Measurements from ENCODE around the gene EZR.
A peak's percentile ranks its signal among the peaks of the same experiment; 100 is the strongest.

Gene EZR

DNA sequence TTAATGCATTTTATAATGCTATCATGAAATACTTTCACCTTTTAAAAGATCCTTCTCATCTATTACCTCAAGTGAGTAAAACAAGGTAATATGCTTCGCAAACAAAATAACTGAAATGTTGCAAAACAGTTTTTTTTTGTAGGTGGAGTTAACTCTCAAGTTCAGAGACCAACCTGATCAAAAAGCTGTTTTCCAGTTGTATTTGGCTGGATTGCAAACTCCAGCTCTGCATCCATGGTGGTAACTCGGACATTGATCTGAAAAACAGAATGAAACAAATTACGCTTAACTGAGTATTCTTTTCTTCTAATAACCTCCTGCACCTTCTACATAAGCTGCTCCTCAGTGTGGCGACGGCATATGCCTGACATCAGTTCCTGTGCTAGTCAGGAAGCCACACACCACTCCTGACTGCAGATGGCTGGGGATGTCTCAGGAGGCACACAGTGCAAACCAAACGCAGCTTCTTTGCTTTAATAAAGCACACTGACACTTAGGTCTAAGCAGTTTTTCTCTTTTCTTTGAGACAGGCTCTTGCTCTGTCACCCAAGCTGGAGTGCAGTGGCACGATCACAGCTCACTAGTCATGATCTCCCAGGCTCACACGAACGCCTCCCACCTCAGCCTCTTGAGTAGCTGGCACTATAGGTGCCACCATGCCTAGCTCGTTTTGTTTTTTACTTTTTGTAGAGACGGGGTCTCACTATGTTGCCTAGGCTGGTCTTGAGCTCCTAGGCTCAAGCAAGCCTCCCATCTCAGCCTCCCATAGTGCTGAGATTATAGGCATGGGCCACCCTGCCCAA is 29.9 kb downstream of the EZR start:
- no peaks in the 10 kb centered on the region for H3K27me3 Mint-ChIP-seq (ENCODE audit: low read depth)
- H3K4me1 Mint-ChIP-seq (ENCODE audit: low read depth), result peaks cover 39% of the 10 kb centered on the region
- DNase-seq (ENCODE audit: low spot score), result no peak
- peaks cover 53% of the 10 kb centered on the region for H3K36me3 Mint-ChIP-seq (ENCODE audit: low read depth)
- H3K9me3 Mint-ChIP-seq, result no peaks in the 10 kb centered on the region
- H3K27ac Mint-ChIP-seq, result peak overlapping the region; percentile 87
- peak overlapping the region; percentile 50 for H3K4me3 Mint-ChIP-seq

DNA sequence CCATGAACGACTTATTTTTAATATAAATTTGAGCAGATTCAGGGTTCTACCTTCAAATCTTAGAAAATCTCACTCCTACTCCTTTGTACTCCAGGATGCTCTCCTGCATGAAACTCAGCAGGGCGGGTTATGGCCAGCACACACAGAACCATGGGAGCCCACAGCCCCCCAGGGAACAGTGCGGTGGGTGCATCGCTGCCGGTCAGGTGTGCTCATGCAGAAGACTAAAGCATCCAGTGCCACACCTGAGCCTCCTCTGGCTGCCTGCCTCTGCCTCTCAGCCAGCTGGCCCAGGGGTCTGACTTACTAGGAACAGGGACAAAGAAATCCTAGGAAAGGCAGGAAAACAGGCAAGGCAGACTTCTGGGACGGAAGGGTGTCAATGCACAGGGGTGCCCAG is 31.8 kb downstream of the EZR start:
- Mint-ChIP-seq H3K27me3 (ENCODE audit: low read depth) (no peaks in the 10 kb centered on the region), H3K36me3 (ENCODE audit: low read depth) (peaks cover 69% of the 10 kb centered on the region), H3K9me3 (no peaks in the 10 kb centered on the region), H3K27ac (peak overlapping the region; percentile 45), H3K4me3 (no peak overlapping the region), H3K4me1 (ENCODE audit: low read depth) (peaks cover 35% of the 10 kb centered on the region)
- no peak for DNase-seq (ENCODE audit: low spot score)

DNA sequence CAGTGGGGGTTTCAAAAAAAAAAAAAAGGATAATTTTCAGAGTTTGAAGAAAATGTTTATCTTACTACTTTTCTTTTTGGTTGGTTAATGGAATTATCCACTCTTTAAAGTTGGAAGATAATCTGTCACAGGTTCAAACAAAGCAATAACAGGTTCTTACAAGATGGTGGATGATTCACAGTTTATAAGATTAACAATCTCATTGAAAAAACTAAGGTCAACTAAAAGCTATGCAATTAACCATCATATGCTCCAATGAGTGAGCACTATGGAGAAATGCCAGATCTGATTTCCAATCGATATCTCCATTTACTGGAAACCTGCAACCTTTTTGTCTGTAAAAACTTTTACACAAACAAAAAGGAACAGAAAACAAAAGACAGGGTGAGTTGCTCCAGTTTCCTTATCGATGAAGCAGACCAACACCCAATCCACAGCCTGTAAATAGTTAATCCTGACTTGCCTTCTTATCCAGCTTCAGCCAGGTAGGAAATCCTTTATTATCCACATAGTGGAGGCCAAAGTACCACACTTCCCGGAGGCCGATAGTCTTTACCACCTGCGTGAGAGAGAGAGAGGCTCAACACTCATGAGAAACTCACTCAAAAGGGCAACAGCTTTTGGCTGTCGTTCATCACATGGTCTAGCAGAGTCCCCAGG is 32.4 kb downstream of the EZR start:
- no peaks in the 10 kb centered on the region for H3K27me3 Mint-ChIP-seq (ENCODE audit: low read depth)
- no peak overlapping the region for H3K27ac Mint-ChIP-seq
- peaks cover 74% of the 10 kb centered on the region for H3K36me3 Mint-ChIP-seq (ENCODE audit: low read depth)
- peaks cover 33% of the 10 kb centered on the region for H3K4me1 Mint-ChIP-seq (ENCODE audit: low read depth)
- H3K9me3 Mint-ChIP-seq, result no peaks in the 10 kb centered on the region
- DNase-seq (ENCODE audit: low spot score), result no peak
- no peak overlapping the region for H3K4me3 Mint-ChIP-seq

DNA sequence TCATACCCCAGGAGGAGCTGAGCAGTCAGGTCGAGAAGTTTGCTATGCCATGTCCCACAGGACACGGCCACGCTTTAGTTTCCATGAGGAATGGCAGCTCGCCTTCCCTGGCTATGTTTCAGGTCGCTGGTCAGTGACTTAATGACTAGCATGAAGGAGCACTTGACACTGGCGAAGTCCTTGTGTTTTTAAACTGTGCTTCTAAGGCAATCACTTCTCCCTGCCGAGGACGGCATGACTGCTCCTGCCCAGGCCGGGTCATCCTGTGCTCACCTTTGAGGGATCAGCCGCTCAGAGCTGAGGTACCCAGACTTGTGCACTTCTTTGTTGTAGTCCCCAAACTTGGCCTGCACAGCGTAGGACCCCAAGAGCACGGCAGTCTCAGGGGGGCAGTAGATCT is 34.1 kb downstream of the EZR start:
- H3K36me3 Mint-ChIP-seq (ENCODE audit: low read depth), result peaks cover 86% of the 10 kb centered on the region

DNA sequence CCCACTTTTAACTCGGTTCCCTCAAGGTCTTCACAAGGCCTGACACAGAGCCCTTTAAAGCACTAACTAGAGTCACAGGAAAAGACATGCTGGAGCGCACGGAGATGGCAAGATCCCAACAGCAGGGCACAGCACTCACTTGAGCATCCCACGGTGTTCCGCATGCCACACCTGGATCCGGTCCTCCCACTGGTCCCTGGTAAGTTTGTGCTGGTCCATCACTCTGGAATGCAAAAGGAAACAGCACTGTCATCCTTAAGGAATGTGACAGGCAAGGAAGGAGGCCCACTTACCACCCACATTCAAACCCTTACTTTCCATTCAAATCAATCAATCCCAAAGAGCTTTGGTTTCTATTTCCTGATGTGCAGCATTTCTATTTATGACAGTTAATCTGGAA is 34.7 kb downstream of the EZR start:
- DNase-seq (ENCODE audit: low spot score), result no peak
- no peak overlapping the region for H3K27ac Mint-ChIP-seq
- H3K36me3 Mint-ChIP-seq (ENCODE audit: low read depth), result peaks cover 82% of the 10 kb centered on the region
- H3K9me3 Mint-ChIP-seq, result no peaks in the 10 kb centered on the region
- no peak overlapping the region for H3K4me3 Mint-ChIP-seq
- H3K27me3 Mint-ChIP-seq (ENCODE audit: low read depth), result no peaks in the 10 kb centered on the region
- H3K4me1 Mint-ChIP-seq (ENCODE audit: low read depth), result peaks cover 20% of the 10 kb centered on the region

More for the DNA sequence above, 34.1 kb downstream of the EZR start:
- Mint-ChIP-seq H3K9me3 (no peaks in the 10 kb centered on the region), H3K4me1 (ENCODE audit: low read depth) (peaks cover 25% of the 10 kb centered on the region), H3K27me3 (ENCODE audit: low read depth) (no peaks in the 10 kb centered on the region), H3K27ac (no peak overlapping the region), H3K4me3 (no peak overlapping the region)
- no peak for DNase-seq (ENCODE audit: low spot score)

DNA sequence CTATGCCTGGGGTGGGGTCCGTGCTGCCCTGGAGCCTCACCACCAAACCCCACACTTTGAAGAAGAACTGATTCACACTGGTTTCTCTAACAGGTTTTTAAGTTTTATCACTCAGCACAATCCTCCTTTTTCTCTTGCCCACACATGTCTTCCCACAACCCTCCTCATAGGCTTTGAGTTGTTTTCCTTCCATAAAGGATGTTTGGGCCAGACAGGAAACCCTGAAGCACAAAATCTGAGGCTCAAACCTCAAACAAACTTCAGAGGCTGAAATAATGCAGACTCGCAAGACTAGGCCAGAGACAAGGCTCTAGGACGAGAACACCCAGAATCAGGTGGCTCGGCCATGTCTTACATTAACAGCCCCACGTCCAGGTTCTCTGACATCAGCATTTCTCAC is 35.3 kb downstream of the EZR start:
- no peak for DNase-seq (ENCODE audit: low spot score)
- H3K4me3 Mint-ChIP-seq, result no peak overlapping the region
- no peaks in the 10 kb centered on the region for H3K9me3 Mint-ChIP-seq
- H3K27ac Mint-ChIP-seq, result peak overlapping the region; percentile 41
- peaks cover 15% of the 10 kb centered on the region for H3K4me1 Mint-ChIP-seq (ENCODE audit: low read depth)
- H3K36me3 Mint-ChIP-seq (ENCODE audit: low read depth), result peaks cover 80% of the 10 kb centered on the region
- no peaks in the 10 kb centered on the region for H3K27me3 Mint-ChIP-seq (ENCODE audit: low read depth)

DNA sequence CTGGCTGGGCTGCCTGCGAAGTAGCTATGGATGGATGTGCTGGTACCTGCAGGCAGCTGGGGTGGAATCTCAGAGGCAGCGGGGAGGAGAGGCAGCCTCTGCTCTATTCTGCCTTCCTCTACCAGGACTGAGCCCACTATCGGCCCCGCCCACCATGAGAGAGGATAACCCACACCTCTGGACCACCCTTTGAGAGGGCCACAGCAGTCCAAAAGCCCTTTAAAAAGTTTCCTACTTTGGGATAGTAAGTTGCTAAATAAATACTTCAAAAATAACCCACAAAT is 36.1 kb downstream of the EZR start:
- no peak for DNase-seq (ENCODE audit: low spot score)
- no peak overlapping the region for H3K4me3 Mint-ChIP-seq
- no peaks in the 10 kb centered on the region for H3K9me3 Mint-ChIP-seq
- no peaks in the 10 kb centered on the region for H3K27me3 Mint-ChIP-seq (ENCODE audit: low read depth)
- peaks cover 15% of the 10 kb centered on the region for H3K4me1 Mint-ChIP-seq (ENCODE audit: low read depth)
- no peak overlapping the region for H3K27ac Mint-ChIP-seq
- peaks cover 78% of the 10 kb centered on the region for H3K36me3 Mint-ChIP-seq (ENCODE audit: low read depth)

DNA sequence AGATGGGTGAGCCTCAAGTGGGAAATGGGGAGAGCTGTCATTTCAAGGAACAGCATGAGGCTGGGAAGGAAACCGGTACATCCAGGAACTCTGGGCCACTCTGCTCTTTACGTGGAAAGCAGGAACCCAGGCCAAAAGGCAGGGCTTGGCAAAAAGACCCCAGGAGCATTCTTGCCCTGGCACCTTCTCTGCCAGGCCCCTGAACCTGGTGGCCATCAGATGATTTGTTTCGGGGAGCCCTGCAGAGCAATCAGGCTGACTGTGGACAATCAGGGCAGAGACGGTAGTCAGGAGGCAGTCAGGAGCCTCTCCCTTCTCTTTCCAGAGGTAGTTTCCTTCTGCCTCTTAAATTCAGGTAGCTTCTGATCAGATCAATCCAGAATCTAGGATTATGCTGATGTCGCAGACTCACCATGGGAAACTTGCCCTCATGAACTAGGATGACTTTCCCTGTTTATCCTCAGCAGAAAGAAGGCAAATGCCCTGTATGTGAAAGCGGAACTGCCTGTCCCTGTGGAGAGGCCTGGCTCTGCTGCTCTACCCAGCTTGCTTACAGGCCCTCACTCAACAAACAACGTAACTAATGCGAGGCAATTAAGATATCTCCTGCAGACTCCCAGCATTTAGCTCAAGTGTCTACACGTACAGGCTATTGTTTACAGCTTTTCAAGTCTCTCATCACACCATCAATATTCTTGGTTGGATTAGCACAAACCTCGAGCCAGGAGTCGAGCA is 36.6 kb downstream of the EZR start:
- Mint-ChIP-seq H3K4me3 (no peak overlapping the region), H3K27me3 (ENCODE audit: low read depth) (no peaks in the 10 kb centered on the region), H3K27ac (no peak overlapping the region), H3K36me3 (ENCODE audit: low read depth) (peaks cover 80% of the 10 kb centered on the region), H3K4me1 (ENCODE audit: low read depth) (peaks cover 17% of the 10 kb centered on the region), H3K9me3 (no peaks in the 10 kb centered on the region)
- no peak for DNase-seq (ENCODE audit: low spot score)

DNA sequence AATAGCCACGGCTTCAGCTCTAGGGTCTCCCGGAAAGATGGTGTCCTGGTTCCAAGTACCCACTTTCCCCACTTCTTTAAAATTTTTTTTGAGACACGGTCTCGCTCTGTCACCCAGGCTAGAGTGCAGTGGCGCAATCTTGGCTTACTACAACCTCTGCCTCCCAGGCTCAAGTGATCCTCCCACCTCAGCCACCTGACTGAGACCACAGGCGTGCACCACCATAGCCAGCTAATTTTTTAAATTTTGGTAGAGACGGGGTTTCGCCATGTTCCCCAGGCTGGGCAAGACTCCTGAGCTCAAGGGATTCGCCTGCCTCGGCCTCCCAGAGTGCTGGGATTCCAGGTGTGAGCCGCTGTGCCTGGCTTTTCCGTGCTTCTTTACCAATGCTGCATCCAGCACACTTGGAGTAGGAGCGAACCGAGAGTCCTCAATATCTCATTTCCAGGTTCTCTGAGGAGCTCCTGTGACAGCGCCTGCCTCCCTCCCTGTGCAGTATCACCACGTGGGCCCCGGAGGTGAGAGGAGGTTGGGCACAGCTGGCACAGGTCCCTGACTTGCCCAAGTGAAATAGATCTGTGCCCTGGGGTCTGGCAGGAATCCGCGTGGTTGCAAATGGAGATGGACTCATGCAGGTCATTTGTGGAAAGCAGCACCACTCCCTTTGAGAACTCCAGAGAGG is 37.3 kb downstream of the EZR start:
- Mint-ChIP-seq H3K27ac (no peak overlapping the region), H3K36me3 (ENCODE audit: low read depth) (peaks cover 80% of the 10 kb centered on the region), H3K4me3 (no peak overlapping the region), H3K27me3 (ENCODE audit: low read depth) (no peaks in the 10 kb centered on the region), H3K4me1 (ENCODE audit: low read depth) (peaks cover 18% of the 10 kb centered on the region), H3K9me3 (no peaks in the 10 kb centered on the region)
- no peak for DNase-seq (ENCODE audit: low spot score)

DNA sequence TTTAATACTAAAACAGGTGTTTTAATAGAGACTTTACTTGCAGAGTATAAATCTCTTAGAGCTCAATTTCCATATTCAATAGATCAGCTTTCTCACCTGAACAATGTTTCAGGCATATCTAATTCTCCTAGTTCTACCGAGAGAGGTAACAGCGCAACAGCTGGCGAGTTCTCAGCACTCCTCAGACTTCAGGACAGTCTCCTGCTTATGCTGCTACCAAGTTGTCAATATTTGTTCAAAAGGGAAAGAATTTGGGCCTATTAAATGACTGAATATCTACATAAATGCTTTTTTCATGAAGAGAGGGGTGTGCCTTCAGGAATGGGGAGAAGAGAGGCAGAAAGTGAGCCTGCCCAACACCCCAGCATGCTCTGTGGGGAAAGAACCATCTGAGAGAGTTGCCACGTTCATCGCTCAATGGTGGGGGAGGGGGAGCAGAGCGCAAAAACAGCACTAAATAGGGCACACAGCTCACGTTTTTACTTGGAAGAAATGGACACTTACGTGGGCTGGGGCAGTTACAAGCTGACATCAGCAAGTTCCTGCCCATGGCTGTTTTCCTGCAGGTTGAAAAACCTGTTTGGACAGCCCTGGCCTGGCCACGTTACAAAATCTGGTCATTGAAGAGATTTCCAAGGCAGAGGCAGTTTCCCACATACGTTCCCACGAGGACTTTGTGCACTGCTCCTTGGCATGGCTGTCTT is 38.0 kb downstream of the EZR start:
- Mint-ChIP-seq H3K9me3 (no peaks in the 10 kb centered on the region), H3K4me1 (ENCODE audit: low read depth) (peaks cover 19% of the 10 kb centered on the region), H3K36me3 (ENCODE audit: low read depth) (peaks cover 77% of the 10 kb centered on the region), H3K27ac (no peak overlapping the region), H3K4me3 (no peak overlapping the region), H3K27me3 (ENCODE audit: low read depth) (no peaks in the 10 kb centered on the region)
- DNase-seq (ENCODE audit: low spot score), result no peak

DNA sequence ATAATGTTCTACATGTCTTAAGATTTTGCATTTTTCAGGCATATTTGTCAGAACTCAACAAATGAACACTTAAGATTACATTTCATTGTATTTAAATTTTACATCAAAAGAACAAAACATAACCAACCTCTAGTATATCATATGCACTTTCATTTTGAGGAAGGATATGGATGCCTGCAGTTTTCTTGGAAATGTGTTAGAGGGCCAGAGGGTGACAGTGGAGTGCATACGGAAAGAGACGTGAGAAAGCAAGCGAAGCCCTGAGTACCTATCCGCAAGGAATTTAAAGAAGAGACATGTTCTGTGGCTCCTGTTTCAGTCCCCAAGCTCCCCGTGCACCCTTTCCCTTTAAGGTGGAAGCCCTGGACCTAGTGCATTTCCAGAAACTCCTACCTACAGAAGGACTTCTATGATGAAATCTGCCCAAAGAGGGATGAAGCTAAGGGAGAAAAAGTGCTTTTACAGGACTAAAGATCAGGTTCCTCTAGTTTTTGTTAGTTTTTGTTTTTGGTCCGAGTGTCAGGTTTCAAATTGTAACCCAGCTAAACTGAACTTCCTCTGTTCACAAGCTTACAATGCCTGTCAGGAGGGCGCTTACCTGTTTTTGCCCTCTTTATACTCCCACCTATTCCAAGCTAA is 38.8 kb downstream of the EZR start:
- Mint-ChIP-seq H3K9me3 (no peaks in the 10 kb centered on the region), H3K27ac (peak overlapping the region; percentile 26), H3K4me1 (ENCODE audit: low read depth) (peaks cover 19% of the 10 kb centered on the region), H3K27me3 (ENCODE audit: low read depth) (no peaks in the 10 kb centered on the region), H3K4me3 (no peak overlapping the region), H3K36me3 (ENCODE audit: low read depth) (peaks cover 79% of the 10 kb centered on the region)
- DNase-seq (ENCODE audit: low spot score), result no peak

DNA sequence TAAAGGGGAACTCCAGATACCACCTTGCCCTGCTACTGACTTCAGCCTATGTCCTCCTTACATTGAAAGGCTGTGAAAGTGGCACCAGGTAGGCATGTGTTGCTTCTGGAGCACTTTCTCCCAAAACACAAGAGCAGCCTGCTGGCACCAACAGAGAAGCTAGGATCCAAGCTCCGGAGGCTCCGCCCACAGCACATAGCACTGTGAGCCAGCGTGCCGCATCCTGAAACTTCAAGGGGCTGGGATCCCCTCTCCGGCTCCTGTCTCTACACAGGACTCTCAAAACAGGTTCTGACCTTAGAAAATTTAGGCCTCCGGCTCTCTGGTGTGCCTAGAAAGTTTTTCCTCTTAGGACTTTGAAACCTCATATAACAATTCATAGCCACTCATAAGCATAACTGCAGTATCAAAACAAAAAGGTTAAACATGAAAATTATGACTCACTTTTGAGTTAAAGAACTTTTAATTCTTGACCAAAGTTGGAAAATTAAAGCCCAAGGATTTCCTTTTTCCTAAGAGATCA is 41.1 kb downstream of the EZR start:
- Mint-ChIP-seq H3K36me3 (ENCODE audit: low read depth) (peaks cover 79% of the 10 kb centered on the region), H3K9me3 (no peaks in the 10 kb centered on the region), H3K27me3 (ENCODE audit: low read depth) (no peaks in the 10 kb centered on the region), H3K4me3 (no peak overlapping the region), H3K27ac (no peak overlapping the region), H3K4me1 (ENCODE audit: low read depth) (peaks cover 14% of the 10 kb centered on the region)
- no peak for DNase-seq (ENCODE audit: low spot score)

DNA sequence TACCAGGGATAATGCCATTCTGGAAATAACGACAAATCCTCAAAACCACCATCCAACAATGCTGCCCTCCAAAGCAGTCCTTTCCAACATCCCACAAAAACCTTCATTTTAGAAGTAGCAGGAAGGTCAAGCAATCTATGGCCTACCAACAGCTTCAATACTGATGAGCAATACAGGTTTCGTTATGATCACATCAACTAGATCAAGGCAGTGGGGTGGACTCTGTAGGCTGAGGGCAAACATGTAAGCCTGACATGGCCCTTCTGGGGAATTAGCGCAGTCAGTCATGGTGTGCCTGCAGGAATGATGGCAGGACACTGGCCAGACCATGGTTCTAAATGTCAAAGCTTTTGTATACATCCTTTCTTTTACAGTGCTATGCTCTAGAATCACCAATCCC is 41.7 kb downstream of the EZR start:
- no peaks in the 10 kb centered on the region for H3K9me3 Mint-ChIP-seq
- no peaks in the 10 kb centered on the region for H3K27me3 Mint-ChIP-seq (ENCODE audit: low read depth)
- peak overlapping the region; percentile 51 for H3K27ac Mint-ChIP-seq
- H3K36me3 Mint-ChIP-seq (ENCODE audit: low read depth), result peaks cover 79% of the 10 kb centered on the region
- H3K4me1 Mint-ChIP-seq (ENCODE audit: low read depth), result peaks cover 20% of the 10 kb centered on the region
- no peak overlapping the region for H3K4me3 Mint-ChIP-seq
- no peak for DNase-seq (ENCODE audit: low spot score)

Data from T-helper 2 cell treated with Interferon-gamma antibody and Interleukin-4, amounts not matched to agents 5 μg/mL and 100 μg/mL, for 36 hours (primary cell).